ENCODE measurements around the gene IDI1.
"Not testable (repeated sequence)": the region's sequence is repeated elsewhere in the genome, so short reads cannot be mapped to it uniquely, and the experiment has no call there.

IDI1 gene

GRCh38 chr10:1026578-1026977 lies 22.3 kb downstream of the IDI1 start:
- DNase-seq = no peak

GRCh38 chr10:1025683-1026082 lies 23.2 kb downstream of the IDI1 start, which contains the start of gene IDI2:
Gene IDI2 (minus strand): TSS chr10:1025859. CDS start chr10:1024723, 1,136 bp downstream.
- no peak for DNase-seq

GRCh38 chr10:1024103-1024502 lies 24.8 kb downstream of the IDI1 start:
- no peak for DNase-seq

GRCh38 chr10:1022413-1022812 lies 26.5 kb downstream of the IDI1 start:
- no peak for DNase-seq

GRCh38 chr10:1020958-1021357 lies 28.0 kb downstream of the IDI1 start:
- no peak for DNase-seq

GRCh38 chr10:1020460-1020859 lies 28.5 kb downstream of the IDI1 start:
- no peak for DNase-seq

- no peak for DNase-seq
Measured at GRCh38 chr10:1019362-1019761, 29.6 kb downstream of the IDI1 start.

- no peak for DNase-seq
Measured at GRCh38 chr10:1015688-1016087, 33.2 kb downstream of the IDI1 start.

GRCh38 chr10:1011696-1012095 lies 37.2 kb downstream of the IDI1 start:
- DNase-seq = no peak

- no peak for DNase-seq
Measured at GRCh38 chr10:1010703-1011102, 38.2 kb downstream of the IDI1 start.

- DNase-seq = not testable (repeated sequence)
Measured at GRCh38 chr10:1009947-1010346, 39.0 kb downstream of the IDI1 start.

- DNase-seq = no peak
Measured at GRCh38 chr10:1009071-1009494, 39.8 kb downstream of the IDI1 start.

GRCh38 chr10:1007583-1007982 lies 41.3 kb downstream of the IDI1 start:
- DNase-seq = no peak

- DNase-seq = no peak
Measured at GRCh38 chr10:1006573-1006972, 42.3 kb downstream of the IDI1 start.

- no peak for DNase-seq
Measured at GRCh38 chr10:1003884-1004670, 44.8 kb downstream of the IDI1 start.

- no peak for DNase-seq
Measured at GRCh38 chr10:1002425-1003006, 46.4 kb downstream of the IDI1 start.

GRCh38 chr10:997266-998022 lies 51.5 kb downstream of the IDI1 start:
- no peak for DNase-seq

- no peak for DNase-seq
Measured at GRCh38 chr10:996031-996430, 52.9 kb downstream of the IDI1 start.

GRCh38 chr10:995559-995926 lies 53.4 kb downstream of the IDI1 start:
- DNase-seq = no peak

GRCh38 chr10:994836-995558 lies 53.9 kb downstream of the IDI1 start:
- DNase-seq = no peak

GRCh38 chr10:992871-993270 lies 56.0 kb downstream of the IDI1 start:
- no peak for DNase-seq

- no peak for DNase-seq
Measured at GRCh38 chr10:992467-992866, 56.5 kb downstream of the IDI1 start.

- no peak for DNase-seq
Measured at GRCh38 chr10:990808-991207, 58.1 kb downstream of the IDI1 start.

All from NCI-H2107 (cell line).